OCI-LY1 (cell line): Measurements from ENCODE around the gene GBF1.

Experiments
- H2AFZ ChIP-seq: fragments of 200-600 bp; sonication (generic), shearing (Covaris generic); 2 replicates; pipeline ENCODE4 v1.6.0; 2014; ENCODE audit warnings: antibody characterized with exemption, mild to moderate bottlenecking, low read length
- H3F3A ChIP-seq: fragments of 200-600 bp; sonication (generic), shearing (Covaris generic); 2 replicates; pipeline ENCODE4 v1.6.0; 2014; ENCODE audit warnings: mild to moderate bottlenecking, antibody characterized with exemption, low read length, moderate library complexity; ENCODE audit not compliant: insufficient read depth
- H3K27ac ChIP-seq: fragments of 200-600 bp; sonication (generic); 2 replicates; pipeline ENCODE4 v1.5.1; 2014; ENCODE audit warnings: low read length, mixed run types, mild to moderate bottlenecking, low read depth; ENCODE audit not compliant: poor library complexity, severe bottlenecking
- H3K27me3 ChIP-seq: fragments of 200-600 bp; sonication (generic); 2 replicates; pipeline ENCODE4 v1.6.0; 2014; ENCODE audit warnings: antibody characterized with exemption, mild to moderate bottlenecking, low read length, moderate library complexity; ENCODE audit not compliant: insufficient read depth
- H3K36me3 ChIP-seq: fragments of 200-600 bp; sonication (generic); 2 replicates; pipeline ENCODE4 v1.6.1; 2014; ENCODE audit warnings: mild to moderate bottlenecking, antibody characterized with exemption, low read length, moderate library complexity, mixed read lengths; ENCODE audit not compliant: insufficient read depth
- H3K4me1 ChIP-seq: fragments of 200-600 bp; sonication (generic); 2 replicates; pipeline ENCODE4 v1.5.1; 2014; ENCODE audit warnings: mild to moderate bottlenecking, low read length, moderate library complexity; ENCODE audit not compliant: insufficient read depth, severe bottlenecking
- H3K4me2 ChIP-seq: fragments of 200-600 bp; sonication (generic), shearing (Covaris generic); 2 replicates; pipeline ENCODE4 v1.6.1; 2014; ENCODE audit warnings: low read length
- H3K4me3 ChIP-seq: fragments of 200-600 bp; sonication (generic); 2 replicates; pipeline ENCODE4 v1.5.1; 2014; ENCODE audit warnings: low read length, low read depth, mild to moderate bottlenecking, mixed read lengths; ENCODE audit not compliant: poor library complexity, severe bottlenecking
- H3K79me2 ChIP-seq: fragments of 200-600 bp; shearing (Covaris generic); 2 replicates; pipeline ENCODE4 v1.6.1; 2016; ENCODE audit warnings: mixed run types, low read length, mixed read lengths; ENCODE audit not compliant: insufficient read depth
- H3K9ac ChIP-seq: fragments of 200-600 bp; sonication (generic), shearing (Covaris generic); 2 replicates; pipeline ENCODE4 v1.6.1; 2014; ENCODE audit warnings: mild to moderate bottlenecking, low read length, mixed read lengths
- H3K9me2 ChIP-seq: fragments of 200-600 bp; sonication (generic), shearing (Covaris generic); 2 replicates; pipeline ENCODE4 v1.6.1; 2014; ENCODE audit warnings: low read depth, mild to moderate bottlenecking, low read length, mixed read lengths
- H3K9me3 ChIP-seq: fragments of 200-600 bp; shearing (Covaris generic); 2 replicates; pipeline ENCODE4 v1.6.1; 2014; ENCODE audit warnings: low read length, mixed read lengths
- H4K20me1 ChIP-seq: fragments of 200-600 bp; sonication (generic), shearing (Covaris generic); 2 replicates; pipeline ENCODE4 v1.6.0; 2016; ENCODE audit warnings: mild to moderate bottlenecking, low read length; ENCODE audit not compliant: insufficient read depth
- CTCF ChIP-seq: fragments of 200-600 bp; sonication (generic), shearing (Covaris generic); IDR thresholded peaks from 2 replicates; pipeline ENCODE4 v1.5.1; 2017; ENCODE audit warnings: mild to moderate bottlenecking, antibody characterized with exemption, low read length, moderate library complexity, mixed read lengths
- EZH2 ChIP-seq: fragments of 200-600 bp; sonication (generic), shearing (Covaris generic); IDR thresholded peaks from 2 replicates; pipeline ENCODE4 v1.8.0; 2017; ENCODE audit warnings: borderline replicate concordance, mixed run types, mild to moderate bottlenecking, antibody characterized with exemption, low read length, moderate library complexity, mixed read lengths

GBF1 gene

GRCh38 chr10:102421757-102422512, 176.6 kb downstream of the GBF1 start:
- Histone ChIP-seq H3K4me2 (peak overlapping the region; percentile 96), H3K9ac (peak overlapping the region; percentile 73), H3K4me1 (peaks cover 28% of the 10 kb centered on the region), H3K9me3 (no peaks in the 10 kb centered on the region), H3K4me3 (peak overlapping the region; percentile 85), H3K27ac (peak overlapping the region; percentile 64), H3K27me3 (no peaks in the 10 kb centered on the region), H3F3A (no peaks in the 10 kb centered on the region), H3K9me2 (no peaks in the 10 kb centered on the region), H2AFZ (no peak overlapping the region), H3K79me2 (no peaks in the 10 kb centered on the region), H3K36me3 (no peaks in the 10 kb centered on the region), H4K20me1 (no peaks in the 10 kb centered on the region)
- no peak for TF ChIP-seq EZH2
- no peak for TF ChIP-seq CTCF

GRCh38 chr10:102422545-102423129, 177.3 kb downstream of the GBF1 start:
- Histone ChIP-seq H2AFZ (no peak overlapping the region), H3K79me2 (no peaks in the 10 kb centered on the region), H3K9me2 (no peaks in the 10 kb centered on the region), H3K36me3 (no peaks in the 10 kb centered on the region), H3K4me3 (peak overlapping the region; percentile 85), H4K20me1 (no peaks in the 10 kb centered on the region), H3K9me3 (no peaks in the 10 kb centered on the region), H3K4me1 (peaks cover 28% of the 10 kb centered on the region), H3K27ac (peak overlapping the region; percentile 64), H3K4me2 (peak overlapping the region; percentile 96), H3K27me3 (no peaks in the 10 kb centered on the region), H3F3A (no peaks in the 10 kb centered on the region), H3K9ac (peak overlapping the region; percentile 73)
- TF ChIP-seq CTCF = peak; percentile 54
- no peak for TF ChIP-seq EZH2

- H3K9me3 ChIP-seq = no peaks in the 10 kb centered on the region
- no peak overlapping the region for H2AFZ ChIP-seq
- H4K20me1 ChIP-seq = no peaks in the 10 kb centered on the region
- H3K27ac ChIP-seq = no peak overlapping the region
- no peaks in the 10 kb centered on the region for H3K9me2 ChIP-seq
- TF ChIP-seq CTCF = no peak
- no peak for TF ChIP-seq EZH2
- H3K4me1 ChIP-seq = peaks cover 28% of the 10 kb centered on the region
- H3K79me2 ChIP-seq = no peaks in the 10 kb centered on the region
- H3K36me3 ChIP-seq = no peaks in the 10 kb centered on the region
- H3K4me3 ChIP-seq = no peak overlapping the region
- no peaks in the 10 kb centered on the region for H3K27me3 ChIP-seq
- H3K9ac ChIP-seq = no peak overlapping the region
- H3F3A ChIP-seq = no peaks in the 10 kb centered on the region
- no peak overlapping the region for H3K4me2 ChIP-seq
These were observed 178.1 kb downstream of the GBF1 start for GRCh38 chr10:102423372-102423968.
